ENCODE results near the gene RASD2.
A peak's percentile ranks its signal among the peaks of the same experiment; 100 is the strongest.

RASD2 gene

DNA sequence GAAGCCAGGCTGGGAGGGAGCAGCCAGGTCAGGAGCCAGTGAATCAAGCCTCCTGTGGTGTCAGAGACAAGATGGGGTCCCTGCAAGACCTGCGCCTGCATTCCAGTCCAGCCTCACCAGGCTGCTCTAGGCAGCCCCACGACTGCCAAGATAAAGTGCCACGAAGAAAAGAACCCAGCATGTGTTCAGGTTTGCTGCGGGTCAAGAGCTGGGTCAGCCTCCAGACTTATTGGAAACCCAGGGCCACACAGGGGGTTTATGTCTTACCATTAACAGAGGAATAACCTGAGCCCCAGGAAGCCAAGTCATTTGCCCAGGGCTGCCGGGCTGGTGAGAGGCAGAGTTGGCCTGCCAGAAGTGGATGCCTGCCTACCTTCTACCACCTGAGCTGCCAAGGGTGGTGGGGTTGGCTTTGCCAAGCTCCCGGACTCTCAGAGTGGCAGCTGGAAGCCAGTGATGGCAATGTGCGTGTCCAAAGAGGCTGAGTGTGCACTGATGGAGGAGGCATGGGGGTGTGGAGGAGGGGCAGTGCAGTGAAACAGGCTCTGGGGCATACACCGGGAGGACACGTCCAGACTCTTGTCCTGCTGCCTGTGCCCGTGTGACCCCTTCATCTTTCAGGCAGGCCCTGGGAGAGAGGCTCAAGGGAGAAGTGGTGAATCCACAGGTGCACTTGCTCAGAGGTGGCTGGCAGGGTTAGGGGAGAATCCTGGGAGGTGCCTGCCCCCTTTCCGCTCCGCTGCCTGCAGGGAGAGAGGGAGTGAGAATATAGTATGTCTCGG, 1.7 kb downstream of the RASD2 start:
- H3K4me1 ChIP-seq (ENCODE audit: insufficient read depth, low read length, poor library complexity, severe bottlenecking): peaks cover 41% of the 10 kb centered on the region
- H3F3A ChIP-seq (ENCODE audit: low read depth): no peaks in the 10 kb centered on the region
- no peaks in the 10 kb centered on the region for H3K9me2 ChIP-seq (replicated peaks; ENCODE audit: low read depth, low read length)
- no peaks in the 10 kb centered on the region for H3K36me3 ChIP-seq (ENCODE audit: insufficient read depth, low read length)
- peak overlapping the region; percentile 67 for H3K4me2 ChIP-seq (ENCODE audit: low read depth, low read length, poor library complexity, severe bottlenecking)
- H2AFZ ChIP-seq (ENCODE audit: low read length): no peak overlapping the region
- H4K20me1 ChIP-seq (ENCODE audit: insufficient read depth, low read length, poor library complexity, severe bottlenecking): no peaks in the 10 kb centered on the region
- H3K27me3 ChIP-seq (ENCODE audit: insufficient read depth, low read length, poor library complexity, severe bottlenecking): no peaks in the 10 kb centered on the region
- TF ChIP-seq, protein P1, sequence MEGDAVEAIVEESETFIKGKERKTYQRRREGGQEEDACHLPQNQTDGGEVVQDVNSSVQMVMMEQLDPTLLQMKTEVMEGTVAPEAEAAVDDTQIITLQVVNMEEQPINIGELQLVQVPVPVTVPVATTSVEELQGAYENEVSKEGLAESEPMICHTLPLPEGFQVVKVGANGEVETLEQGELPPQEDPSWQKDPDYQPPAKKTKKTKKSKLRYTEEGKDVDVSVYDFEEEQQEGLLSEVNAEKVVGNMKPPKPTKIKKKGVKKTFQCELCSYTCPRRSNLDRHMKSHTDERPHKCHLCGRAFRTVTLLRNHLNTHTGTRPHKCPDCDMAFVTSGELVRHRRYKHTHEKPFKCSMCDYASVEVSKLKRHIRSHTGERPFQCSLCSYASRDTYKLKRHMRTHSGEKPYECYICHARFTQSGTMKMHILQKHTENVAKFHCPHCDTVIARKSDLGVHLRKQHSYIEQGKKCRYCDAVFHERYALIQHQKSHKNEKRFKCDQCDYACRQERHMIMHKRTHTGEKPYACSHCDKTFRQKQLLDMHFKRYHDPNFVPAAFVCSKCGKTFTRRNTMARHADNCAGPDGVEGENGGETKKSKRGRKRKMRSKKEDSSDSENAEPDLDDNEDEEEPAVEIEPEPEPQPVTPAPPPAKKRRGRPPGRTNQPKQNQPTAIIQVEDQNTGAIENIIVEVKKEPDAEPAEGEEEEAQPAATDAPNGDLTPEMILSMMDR (conservative IDR thresholded peaks at IDR 0.05; ENCODE audit: low read length): no peak
- no peak for TF ChIP-seq EZH2phosphoT487 (IDR thresholded peaks at IDR 0.05; ENCODE audit: borderline replicate concordance)
- H3K9ac ChIP-seq (ENCODE audit: low read depth, low read length, poor library complexity, severe bottlenecking): no peak overlapping the region
- H3K79me2 ChIP-seq (ENCODE audit: insufficient read depth, low read length): no peaks in the 10 kb centered on the region
- no peaks in the 10 kb centered on the region for H3K9me3 ChIP-seq (ENCODE audit: insufficient read depth, low read depth, low read length)
- peak overlapping the region; percentile 18 for H3K4me3 ChIP-seq (ENCODE audit: low read length, poor library complexity, severe bottlenecking)

DNA sequence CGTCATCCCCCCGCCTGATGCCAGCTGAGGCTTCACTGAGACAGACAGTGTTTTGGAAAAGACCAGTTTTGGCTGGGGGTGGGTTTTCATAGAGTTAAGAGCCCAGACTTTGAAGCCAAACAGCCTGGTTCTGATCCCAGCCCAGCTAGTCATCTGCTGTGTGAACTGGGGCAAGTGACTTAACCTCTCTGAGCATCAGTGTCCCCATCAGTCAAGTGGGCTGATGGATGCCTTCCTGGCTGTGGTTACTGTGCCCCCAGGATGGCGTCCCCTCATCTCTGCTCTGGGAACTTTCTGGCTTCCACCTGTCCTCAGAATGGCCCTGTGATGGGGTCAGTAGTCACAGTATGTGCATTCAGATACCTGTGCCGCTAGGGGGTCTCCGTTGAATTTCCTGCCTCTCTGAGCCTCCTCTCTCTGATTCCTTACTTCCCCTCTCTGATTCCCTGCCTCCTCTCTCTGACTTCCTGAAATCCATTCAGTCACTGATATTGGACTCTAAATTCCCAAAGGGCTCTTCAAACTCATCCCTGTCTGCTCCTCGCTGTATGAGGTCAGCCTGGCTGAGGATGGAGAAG, 2.4 kb downstream of the RASD2 start:
- H3K27me3 ChIP-seq (ENCODE audit: insufficient read depth, low read length, poor library complexity, severe bottlenecking): no peaks in the 10 kb centered on the region
- no peaks in the 10 kb centered on the region for H4K20me1 ChIP-seq (ENCODE audit: insufficient read depth, low read length, poor library complexity, severe bottlenecking)
- TF ChIP-seq, protein P1 (conservative IDR thresholded peaks at IDR 0.05; ENCODE audit: low read length): no peak
- TF ChIP-seq EZH2phosphoT487 (IDR thresholded peaks at IDR 0.05; ENCODE audit: borderline replicate concordance): no peak
- no peaks in the 10 kb centered on the region for H3K36me3 ChIP-seq (ENCODE audit: insufficient read depth, low read length)
- H3K9me2 ChIP-seq (replicated peaks; ENCODE audit: low read depth, low read length): no peaks in the 10 kb centered on the region
- no peaks in the 10 kb centered on the region for H3K9me3 ChIP-seq (ENCODE audit: insufficient read depth, low read depth, low read length)
- peak overlapping the region; percentile 67 for H3K4me2 ChIP-seq (ENCODE audit: low read depth, low read length, poor library complexity, severe bottlenecking)
- no peaks in the 10 kb centered on the region for H3K79me2 ChIP-seq (ENCODE audit: insufficient read depth, low read length)
- peak overlapping the region; percentile 15 for H3K4me3 ChIP-seq (ENCODE audit: low read length, poor library complexity, severe bottlenecking)
- peak overlapping the region; percentile 14 for H3K9ac ChIP-seq (ENCODE audit: low read depth, low read length, poor library complexity, severe bottlenecking)
- no peak overlapping the region for H2AFZ ChIP-seq (ENCODE audit: low read length)
- no peaks in the 10 kb centered on the region for H3F3A ChIP-seq (ENCODE audit: low read depth)
- peaks cover 38% of the 10 kb centered on the region for H3K4me1 ChIP-seq (ENCODE audit: insufficient read depth, low read length, poor library complexity, severe bottlenecking)

DNA sequence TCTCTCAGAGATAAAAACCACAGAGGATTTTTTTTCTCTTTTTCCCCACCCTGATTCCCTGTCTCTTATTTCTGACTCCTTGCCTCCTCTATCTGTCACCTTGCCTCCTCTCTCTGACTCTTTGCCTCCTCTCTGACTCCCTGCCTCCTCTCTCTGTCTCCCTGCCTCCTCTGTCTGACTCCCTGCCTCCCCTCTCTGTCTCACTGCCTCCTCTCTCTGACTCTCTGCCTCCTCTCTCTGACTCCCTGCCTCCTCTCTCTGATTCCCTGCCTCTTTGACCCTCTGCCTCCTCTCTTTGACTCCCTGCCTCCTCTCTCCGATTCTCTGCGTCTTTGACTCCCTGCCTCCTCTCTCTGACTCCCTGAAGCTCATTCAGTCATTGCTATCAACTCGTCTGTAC, 3.1 kb downstream of the RASD2 start:
- TF ChIP-seq, protein P1 (conservative IDR thresholded peaks at IDR 0.05; ENCODE audit: low read length): no peak
- no peak for TF ChIP-seq EZH2phosphoT487 (IDR thresholded peaks at IDR 0.05; ENCODE audit: borderline replicate concordance)
- H3K36me3 ChIP-seq (ENCODE audit: insufficient read depth, low read length): no peaks in the 10 kb centered on the region
- peak overlapping the region; percentile 45; the same call in 1 of the 2 replicates for H2AFZ ChIP-seq (ENCODE audit: low read length)
- no peaks in the 10 kb centered on the region for H3K27me3 ChIP-seq (ENCODE audit: insufficient read depth, low read length, poor library complexity, severe bottlenecking)
- peak overlapping the region; percentile 48 for H3K4me3 ChIP-seq (ENCODE audit: low read length, poor library complexity, severe bottlenecking)
- no peaks in the 10 kb centered on the region for H4K20me1 ChIP-seq (ENCODE audit: insufficient read depth, low read length, poor library complexity, severe bottlenecking)
- H3K79me2 ChIP-seq (ENCODE audit: insufficient read depth, low read length): no peaks in the 10 kb centered on the region
- H3K9me3 ChIP-seq (ENCODE audit: insufficient read depth, low read depth, low read length): no peaks in the 10 kb centered on the region
- peak overlapping the region; percentile 14 for H3K9ac ChIP-seq (ENCODE audit: low read depth, low read length, poor library complexity, severe bottlenecking)
- no peaks in the 10 kb centered on the region for H3F3A ChIP-seq (ENCODE audit: low read depth)
- H3K9me2 ChIP-seq (replicated peaks; ENCODE audit: low read depth, low read length): no peaks in the 10 kb centered on the region
- peak overlapping the region; percentile 67 for H3K4me2 ChIP-seq (ENCODE audit: low read depth, low read length, poor library complexity, severe bottlenecking)
- H3K4me1 ChIP-seq (ENCODE audit: insufficient read depth, low read length, poor library complexity, severe bottlenecking): peaks cover 42% of the 10 kb centered on the region

Measured in Loucy (cell line).